PFSK-1 (cell line): Measurements from ENCODE around the gene CHCHD10.

ENCODE experiments used
- FOXP2 ChIP-seq: optimal IDR thresholded peaks from 2 replicates; pipeline ENCODE3; 2011; ENCODE audit warnings: borderline replicate concordance, control low read depth, inconsistent platforms; ENCODE audit not compliant: insufficient read depth; ENCODE audit errors: extremely low read length, extremely low read depth
- POLR2AphosphoS5 ChIP-seq: IDR thresholded peaks from 2 replicates; pipeline ENCODE4 v1.6.1; 2012; ENCODE audit warnings: low read depth, mild to moderate bottlenecking, control low read depth, low read length, moderate library complexity
- SIN3A ChIP-seq: IDR thresholded peaks from 2 replicates; pipeline ENCODE4 v1.6.1; 2012; ENCODE audit warnings: mild to moderate bottlenecking, low read length, moderate library complexity, borderline replicate concordance; ENCODE audit not compliant: insufficient read depth
- TAF1 ChIP-seq: IDR thresholded peaks from 2 replicates; pipeline ENCODE4 v1.6.1; 2012; ENCODE audit warnings: low read length, control low read depth, borderline replicate concordance; ENCODE audit not compliant: insufficient read depth
- TF ChIP-seq, protein P1 (sequence below), 2 experiments: IDR thresholded peaks; 2 replicates each; pipeline versions ENCODE4 v1.6.1 to v1.8.0; 2011 to 2012; ENCODE audit warnings: low read depth in 2 of 2, low read length in 2 of 2, control low read depth in 1 of 2, inconsistent platforms in 1 of 2, mild to moderate bottlenecking in 1 of 2, moderate library complexity in 1 of 2; ENCODE audit not compliant: insufficient read depth in 1 of 2

Gene CHCHD10

DNA sequence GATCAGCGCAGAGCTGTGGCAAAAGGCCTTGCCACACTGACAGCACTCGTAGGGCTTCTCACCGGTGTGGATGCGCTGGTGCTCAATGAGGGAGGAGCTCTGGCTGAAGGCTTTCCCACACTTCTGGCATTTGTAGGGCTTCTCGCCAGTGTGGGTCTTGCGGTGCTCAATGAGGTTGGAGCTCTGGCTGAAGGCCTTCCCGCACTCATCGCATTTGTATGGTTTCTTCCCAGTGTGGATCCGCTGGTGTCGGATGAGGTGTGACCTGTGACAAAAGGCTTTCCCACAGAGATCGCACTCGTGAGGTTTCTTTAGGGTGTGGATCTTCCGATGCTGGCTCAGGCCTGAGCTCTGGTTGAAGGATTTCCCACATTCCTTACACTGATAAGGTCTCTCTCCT, 23.8 kb downstream of the CHCHD10 start:
- TF ChIP-seq TAF1: no peak
- TF ChIP-seq, protein P1, sequence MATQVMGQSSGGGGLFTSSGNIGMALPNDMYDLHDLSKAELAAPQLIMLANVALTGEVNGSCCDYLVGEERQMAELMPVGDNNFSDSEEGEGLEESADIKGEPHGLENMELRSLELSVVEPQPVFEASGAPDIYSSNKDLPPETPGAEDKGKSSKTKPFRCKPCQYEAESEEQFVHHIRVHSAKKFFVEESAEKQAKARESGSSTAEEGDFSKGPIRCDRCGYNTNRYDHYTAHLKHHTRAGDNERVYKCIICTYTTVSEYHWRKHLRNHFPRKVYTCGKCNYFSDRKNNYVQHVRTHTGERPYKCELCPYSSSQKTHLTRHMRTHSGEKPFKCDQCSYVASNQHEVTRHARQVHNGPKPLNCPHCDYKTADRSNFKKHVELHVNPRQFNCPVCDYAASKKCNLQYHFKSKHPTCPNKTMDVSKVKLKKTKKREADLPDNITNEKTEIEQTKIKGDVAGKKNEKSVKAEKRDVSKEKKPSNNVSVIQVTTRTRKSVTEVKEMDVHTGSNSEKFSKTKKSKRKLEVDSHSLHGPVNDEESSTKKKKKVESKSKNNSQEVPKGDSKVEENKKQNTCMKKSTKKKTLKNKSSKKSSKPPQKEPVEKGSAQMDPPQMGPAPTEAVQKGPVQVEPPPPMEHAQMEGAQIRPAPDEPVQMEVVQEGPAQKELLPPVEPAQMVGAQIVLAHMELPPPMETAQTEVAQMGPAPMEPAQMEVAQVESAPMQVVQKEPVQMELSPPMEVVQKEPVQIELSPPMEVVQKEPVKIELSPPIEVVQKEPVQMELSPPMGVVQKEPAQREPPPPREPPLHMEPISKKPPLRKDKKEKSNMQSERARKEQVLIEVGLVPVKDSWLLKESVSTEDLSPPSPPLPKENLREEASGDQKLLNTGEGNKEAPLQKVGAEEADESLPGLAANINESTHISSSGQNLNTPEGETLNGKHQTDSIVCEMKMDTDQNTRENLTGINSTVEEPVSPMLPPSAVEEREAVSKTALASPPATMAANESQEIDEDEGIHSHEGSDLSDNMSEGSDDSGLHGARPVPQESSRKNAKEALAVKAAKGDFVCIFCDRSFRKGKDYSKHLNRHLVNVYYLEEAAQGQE (IDR thresholded peaks at IDR 0.05; ENCODE audit: insufficient read depth in 1 of 2, low read depth in 2 of 2, low read length in 2 of 2): no peak
- no peak for TF ChIP-seq POLR2AphosphoS5
- TF ChIP-seq SIN3A: no peak
- TF ChIP-seq FOXP2: no peak

DNA sequence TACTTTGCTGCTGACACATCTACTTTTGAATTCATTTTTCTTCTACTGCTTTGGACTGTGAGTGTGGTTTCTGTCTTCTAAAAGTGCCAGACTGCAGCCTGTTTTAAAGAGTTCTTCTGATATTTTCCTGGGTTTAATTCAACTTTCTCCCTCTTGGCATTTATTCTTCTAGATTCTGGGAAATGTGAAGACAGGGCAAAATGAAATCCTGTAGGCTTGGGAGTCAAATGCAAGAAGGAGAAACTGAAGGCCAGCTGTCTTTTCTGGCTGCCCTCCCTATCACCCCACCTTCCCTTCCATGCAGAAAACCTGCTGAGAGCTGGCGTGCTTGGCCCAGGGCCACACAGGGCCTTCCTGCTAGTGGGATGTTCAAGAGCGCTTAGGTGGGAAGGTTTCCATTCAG, 24.5 kb downstream of the CHCHD10 start:
- TF ChIP-seq FOXP2 (no peak), TAF1 (no peak), POLR2AphosphoS5 (no peak), SIN3A (no peak)
- TF ChIP-seq, protein P1 (IDR thresholded peaks at IDR 0.05; ENCODE audit: insufficient read depth in 1 of 2, low read depth in 2 of 2, low read length in 2 of 2): no peak

DNA sequence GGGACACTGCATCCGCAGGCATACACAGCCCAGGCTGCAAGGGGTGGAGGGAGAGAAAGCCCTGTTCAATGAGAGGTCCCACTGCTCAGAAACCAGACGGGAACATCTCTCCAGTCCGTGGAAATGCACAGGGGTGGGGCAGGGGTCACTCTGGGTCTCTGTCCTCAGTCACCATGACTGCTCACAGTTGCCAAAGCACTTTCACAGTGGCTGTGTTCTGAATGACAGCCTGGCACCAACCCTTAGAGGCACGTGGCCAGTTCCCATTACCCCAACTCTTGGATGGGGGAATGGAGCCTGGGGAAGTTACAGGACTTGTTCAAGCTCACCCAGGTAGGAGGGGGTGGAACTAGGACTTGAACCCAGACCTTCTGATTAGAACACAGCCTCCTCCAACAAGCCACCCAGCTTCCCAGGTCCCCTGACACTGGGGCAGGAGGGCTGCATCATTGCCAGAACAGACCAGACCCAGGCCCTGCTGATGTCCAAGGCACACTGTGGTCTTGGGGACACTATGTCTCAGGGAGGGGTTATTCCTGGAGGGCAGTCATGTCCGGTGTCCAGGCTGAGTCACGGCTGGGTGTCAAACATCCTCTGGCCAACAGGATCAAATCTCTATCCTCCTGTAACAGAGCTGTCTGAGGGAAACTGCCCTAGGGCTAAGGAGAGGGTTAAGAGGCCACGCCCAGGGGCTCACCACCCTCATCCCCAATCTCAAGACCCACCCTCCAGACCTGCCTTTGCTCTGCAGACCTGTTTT, 25.1 kb downstream of the CHCHD10 start:
- TF ChIP-seq POLR2AphosphoS5: no peak
- TF ChIP-seq, protein P1 (IDR thresholded peaks at IDR 0.05; ENCODE audit: insufficient read depth in 1 of 2, low read depth in 2 of 2, low read length in 2 of 2): no peak

DNA sequence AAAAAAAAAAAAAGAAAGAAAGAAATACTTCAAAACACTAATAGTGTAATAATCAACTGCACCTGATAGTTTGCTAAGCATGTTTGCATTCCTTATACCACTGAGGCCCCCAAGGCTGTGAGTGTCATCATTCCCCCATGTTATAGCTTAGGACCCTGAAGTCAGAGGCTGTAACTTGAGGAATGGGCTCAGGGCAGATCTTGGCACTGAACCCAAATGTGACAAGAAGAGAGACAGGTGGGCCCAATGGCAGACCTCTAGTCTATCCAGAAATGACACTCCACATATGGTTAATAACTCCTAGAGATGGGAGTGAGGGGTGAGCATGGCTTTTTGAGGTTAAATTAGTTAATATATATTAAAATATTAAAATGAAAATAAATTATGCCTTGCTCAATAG, 30.1 kb downstream of the CHCHD10 start:
- TF ChIP-seq FOXP2: no peak
- TF ChIP-seq TAF1: no peak
- TF ChIP-seq, protein P1 (IDR thresholded peaks at IDR 0.05; ENCODE audit: insufficient read depth in 1 of 2, low read depth in 2 of 2, low read length in 2 of 2): no peak
- TF ChIP-seq SIN3A: no peak
- no peak for TF ChIP-seq POLR2AphosphoS5

DNA sequence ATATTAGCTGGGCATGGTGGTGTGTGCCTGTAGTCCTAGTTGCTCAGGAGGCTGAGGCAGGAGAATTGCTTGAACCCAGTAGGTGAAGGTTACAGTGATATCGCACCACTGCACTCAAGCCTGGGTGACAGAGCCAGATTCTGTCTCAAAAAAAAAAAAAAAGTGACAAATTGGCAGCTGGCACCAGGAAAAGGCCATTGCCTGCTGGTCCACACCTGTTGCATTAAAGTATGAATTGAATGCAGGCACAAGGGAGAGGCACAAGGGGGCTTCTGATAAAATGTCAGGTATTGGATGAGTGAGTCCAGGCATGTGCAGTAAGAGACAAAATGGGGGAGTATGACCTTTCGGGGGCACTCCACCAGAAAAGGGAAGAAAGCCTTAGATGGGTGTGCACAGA, 45.0 kb downstream of the CHCHD10 start:
- TF ChIP-seq POLR2AphosphoS5 (no peak), FOXP2 (no peak), TAF1 (no peak), SIN3A (no peak)
- TF ChIP-seq, protein P1 (IDR thresholded peaks at IDR 0.05; ENCODE audit: insufficient read depth in 1 of 2, low read depth in 2 of 2, low read length in 2 of 2): no peak
